Fibroblast of pulmonary artery (primary cell): Measurements from ENCODE around the gene DOCK7.
"Not testable (repeated sequence)": the region's sequence is repeated elsewhere in the genome, so short reads cannot be mapped to it uniquely, and the experiment has no call there.

Source experiments
- DNase-seq: peaks from one replicate; pipeline ENCODE4 v3.0.0-alpha.2; 2010; ENCODE audit warnings: low read depth
- H3K4me3 ChIP-seq: replicated peaks from 2 replicates; pipeline ENCODE4 v1.5.1; 2011; ENCODE audit warnings: low read depth, mild to moderate bottlenecking, control low read depth, low read length, moderate library complexity
- CTCF ChIP-seq: IDR thresholded peaks from 2 replicates; pipeline ENCODE4 v1.5.1; 2011; ENCODE audit warnings: mild to moderate bottlenecking, control low read depth, low read length, inconsistent platforms; ENCODE audit errors: missing control alignments

Gene DOCK7

DNA sequence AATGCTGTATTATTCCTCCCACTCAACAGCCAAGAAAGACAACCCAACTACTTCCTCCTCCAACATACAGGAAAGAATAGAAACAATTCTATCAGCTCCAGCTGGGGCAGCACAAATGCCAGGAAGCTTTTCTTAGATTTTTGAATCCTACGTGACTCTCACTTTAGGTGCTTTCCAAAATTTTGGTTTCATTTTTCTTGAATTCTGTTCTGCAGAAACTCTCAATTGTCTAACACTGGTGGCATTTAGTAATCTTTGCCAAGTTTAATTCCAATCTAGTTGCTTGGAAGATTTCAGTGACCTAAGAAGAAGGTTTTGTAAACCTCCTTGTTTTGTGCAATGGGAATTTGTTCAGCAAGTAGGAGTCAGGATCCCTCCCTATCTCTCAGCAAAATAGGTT is 37.1 kb upstream of the DOCK7 start:
- peak overlapping the region; percentile 19 for H3K4me3 ChIP-seq
- no peak for TF ChIP-seq CTCF
- DNase-seq = peak; percentile 93

DNA sequence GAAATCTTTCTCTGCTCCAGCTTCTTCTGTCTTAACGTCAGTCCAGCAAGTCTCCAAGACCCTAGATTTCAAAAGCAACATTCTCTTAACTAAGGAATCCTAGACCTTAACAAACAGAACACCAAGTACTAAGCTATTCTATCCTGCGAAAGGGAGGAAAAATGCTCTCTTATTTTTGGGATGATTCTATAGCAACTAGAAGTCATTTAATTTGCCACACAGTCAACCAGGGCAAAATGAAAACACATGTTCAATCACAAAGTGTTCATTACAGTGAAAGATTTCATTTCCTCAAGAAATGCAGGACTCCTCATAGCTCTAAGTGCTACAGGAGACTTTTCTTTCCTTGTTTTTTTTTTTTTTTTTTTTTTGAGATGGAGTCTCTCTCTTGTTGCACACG is 36.2 kb upstream of the DOCK7 start:
- H3K4me3 ChIP-seq = no peak overlapping the region
- no peak for TF ChIP-seq CTCF

GRCh38 chr1:62723883-62724282 is 35.7 kb upstream of the DOCK7 start:
- no peak for DNase-seq
- no peak for TF ChIP-seq CTCF
- no peak overlapping the region for H3K4me3 ChIP-seq

More for the DNA sequence above, 36.2 kb upstream of the DOCK7 start:
- DNase-seq = no peak

DNA sequence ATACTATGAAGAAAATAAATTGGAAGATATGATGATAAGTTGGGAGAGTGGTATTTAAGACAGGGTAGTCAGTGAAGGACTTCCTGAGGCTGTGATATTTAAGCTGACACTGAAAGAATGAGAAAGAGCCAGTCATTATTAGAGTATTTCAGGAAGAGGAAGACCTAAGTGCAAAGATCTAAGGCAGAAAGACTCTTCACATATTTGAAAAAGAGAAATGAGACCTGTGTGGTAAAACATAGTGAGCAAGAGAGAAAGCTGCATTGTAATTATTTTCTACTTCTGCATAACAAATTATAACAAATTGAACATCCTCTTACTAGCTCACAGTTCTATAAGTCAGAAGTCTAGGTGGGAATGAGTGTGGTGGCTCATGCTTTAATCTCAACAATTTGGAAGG is 34.6 kb upstream of the DOCK7 start:
- no peak for DNase-seq
- no peak for TF ChIP-seq CTCF
- H3K4me3 ChIP-seq = no peak overlapping the region

DNA sequence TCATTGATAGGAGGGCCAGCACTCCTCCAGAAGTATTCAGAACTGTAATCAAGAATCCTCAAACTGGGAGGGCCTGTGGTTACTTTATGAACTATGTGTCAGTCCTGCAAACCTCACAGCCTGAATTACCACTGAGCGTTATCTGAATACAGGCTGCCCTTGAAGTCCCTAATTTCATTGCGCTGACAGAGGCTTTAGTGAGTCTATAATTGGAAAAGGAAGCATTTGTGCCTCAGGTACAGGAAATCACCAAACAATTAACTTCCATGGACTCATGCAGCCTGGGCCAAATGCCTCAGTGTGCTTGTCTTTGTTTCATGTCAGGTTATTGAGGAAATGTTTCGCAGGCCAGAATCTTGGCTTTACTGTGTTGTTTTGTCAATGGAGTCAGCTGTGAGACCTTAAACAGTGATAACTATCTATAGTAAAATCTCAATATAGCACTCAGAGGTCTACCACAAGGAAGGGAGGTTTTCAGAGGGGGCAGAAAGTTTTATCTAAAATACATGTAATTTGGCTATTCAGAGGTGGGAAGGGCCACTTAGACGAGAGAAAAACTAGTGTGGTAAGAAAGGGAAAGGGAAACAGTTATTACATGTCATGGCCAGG is 32.9 kb upstream of the DOCK7 start:
- DNase-seq = peak; percentile 14
- no peak overlapping the region for H3K4me3 ChIP-seq
- TF ChIP-seq CTCF = no peak

DNA sequence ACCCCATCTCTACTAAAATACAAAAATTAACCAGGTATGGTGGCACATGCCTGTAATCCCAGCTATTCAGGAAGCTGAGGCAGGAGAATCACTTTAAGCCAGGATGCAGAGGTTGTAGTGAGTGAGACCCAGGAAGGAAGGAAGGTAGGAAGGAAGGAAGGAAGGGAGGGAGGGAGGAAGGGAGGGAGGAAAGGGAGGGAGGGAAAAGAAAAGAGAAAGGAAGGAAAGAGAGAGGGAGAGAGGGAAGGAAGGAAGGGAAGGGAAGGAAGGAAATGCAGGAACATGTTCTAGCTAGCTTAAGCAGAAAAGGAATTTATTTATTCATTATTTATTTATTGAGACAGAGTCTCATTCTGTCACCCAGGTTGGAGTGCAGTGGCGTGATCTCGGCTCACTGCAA is 30.2 kb upstream of the DOCK7 start:
- DNase-seq, H3K4me3 ChIP-seq: not testable (repeated sequence)

DNA sequence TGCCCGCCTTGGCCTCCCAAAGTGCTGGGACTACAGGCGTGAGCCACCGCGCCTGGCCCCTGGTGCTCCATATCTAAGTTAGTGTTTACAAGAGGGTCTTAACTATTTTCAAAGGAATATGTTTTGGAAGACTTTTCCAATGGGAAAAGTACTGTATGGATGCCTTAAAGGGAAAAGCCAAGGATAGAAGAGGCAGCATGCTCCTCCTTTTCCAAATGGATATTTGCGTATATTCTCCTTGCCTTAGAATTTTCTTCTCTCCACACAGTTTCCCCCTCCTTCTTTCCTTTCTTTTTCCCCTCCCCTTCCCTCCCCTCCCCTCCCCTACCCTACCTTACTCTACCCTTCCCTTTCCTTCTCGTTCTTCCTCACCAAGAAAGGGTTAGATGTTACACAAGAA is 29.3 kb upstream of the DOCK7 start:
- no peak overlapping the region for H3K4me3 ChIP-seq
- TF ChIP-seq CTCF = no peak
- DNase-seq = no peak
